Endothelial cell of umbilical vein (primary cell): ENCODE data around the gene TEK. TPM values are rescaled to one million over a fixed set of nuclear protein-coding genes. Genes with fewer than 3 reads are reported as not detected.

Source experiments
- BruUV-seq: library from RNA; stranded (reverse); fragments of 400-500 nt; replicated peaks from 2 replicates; lab custom pipeline; 2021; lab: Mats Ljungman, UMichigan
- CTCF ChIA-PET: fragments of 300-600, 350-600 bp; sonication (Branson Sonifier 250); formaldehyde crosslinking; loops from one replicate; lab custom pipeline; 2021; ENCODE audit warnings: antibody characterized with exemption, inconsistent platforms; lab: Charles Lee
- POLR2A ChIA-PET: fragments of 300-600, 350-600 bp; sonication (Branson Sonifier 250); formaldehyde crosslinking; loops from one replicate; lab custom pipeline; 2021; ENCODE audit warnings: antibody characterized with exemption, inconsistent platforms; lab: Charles Lee
- DNase-seq: peaks from one replicate; pipeline ENCODE4 v3.0.0-alpha.2; 2011; ENCODE audit warnings: low read depth, low spot score
- FAIRE-seq: peaks from 2 replicates; lab custom pipeline; 2011; peaks lifted over from hg19 to GRCh38; lab: Jason Lieb, UNC
- H2AFZ ChIP-seq: 2 replicates; pipeline ENCODE4 v1.6.0; 2012; ENCODE audit warnings: low read depth, low read length, control low read depth, inconsistent platforms
- H3K27ac ChIP-seq: 2 replicates; pipeline ENCODE4 v1.5.1; 2011; ENCODE audit warnings: low read depth, mild to moderate bottlenecking, control low read depth, low read length, moderate library complexity; ENCODE audit not compliant: insufficient read depth
- H3K27me3 ChIP-seq, 2 experiments: 2 replicates each; pipeline versions ENCODE4 v1.6.0 to v1.6.1; 2011; ENCODE audit warnings: low read length in 2 of 2, mixed read lengths in 1 of 2; ENCODE audit not compliant: control insufficient read depth in 2 of 2, insufficient read depth in 2 of 2
- H3K36me3 ChIP-seq, 2 experiments: 2 replicates in 1 of 2; 3 replicates in 1 of 2; pipeline ENCODE4 v1.5.1; 2011; ENCODE audit warnings: low read length in 2 of 2, mild to moderate bottlenecking in 1 of 2, moderate library complexity in 1 of 2; ENCODE audit not compliant: control insufficient read depth in 2 of 2, insufficient read depth in 2 of 2; ENCODE audit errors: extremely low read depth in 1 of 2
- H3K4me1 ChIP-seq: 3 replicates; pipeline ENCODE4 v1.5.1; 2011; ENCODE audit warnings: mild to moderate bottlenecking, low read length; ENCODE audit not compliant: control insufficient read depth, insufficient read depth; ENCODE audit errors: extremely low read depth
- H3K4me2 ChIP-seq: 2 replicates; pipeline ENCODE4 v1.6.1; 2011; ENCODE audit warnings: low read length, control low read depth, mixed read lengths; ENCODE audit not compliant: insufficient read depth
- H3K4me3 ChIP-seq, 3 experiments: fragments of 200-600 bp in 1 of 3; sonication (generic), shearing (Covaris generic) in 1 of 3; replicated peaks in 1 of 3; 2 replicates each; pipeline ENCODE4 v1.5.1; 2011 to 2016; ENCODE audit warnings: control low read depth in 3 of 3, low read length in 3 of 3, mild to moderate bottlenecking in 2 of 3, inconsistent platforms in 1 of 3, low read depth in 1 of 3, moderate library complexity in 1 of 3; ENCODE audit not compliant: insufficient read depth in 1 of 3
- H3K79me2 ChIP-seq: 2 replicates; pipeline ENCODE4 v1.6.0; 2012; ENCODE audit warnings: low read length, inconsistent platforms; ENCODE audit not compliant: control insufficient read depth, insufficient read depth
- H3K9ac ChIP-seq: replicated peaks from 2 replicates; pipeline ENCODE3; 2011; ENCODE audit warnings: low read length, control low read depth; ENCODE audit not compliant: insufficient read depth; ENCODE audit errors: extremely low read depth
- H3K9me1 ChIP-seq: replicated peaks from 3 replicates; pipeline ENCODE4 v1.6.0; 2011; ENCODE audit warnings: mild to moderate bottlenecking, low read length; ENCODE audit not compliant: control insufficient read depth, insufficient read depth; ENCODE audit errors: extremely low read depth
- H3K9me3 ChIP-seq: replicated peaks from 2 replicates; pipeline ENCODE4 v1.5.1; 2012; ENCODE audit warnings: low read length, inconsistent platforms; ENCODE audit not compliant: control insufficient read depth, insufficient read depth
- H4K20me1 ChIP-seq: replicated peaks from 2 replicates; pipeline ENCODE3; 2011; ENCODE audit warnings: mild to moderate bottlenecking, low read length; ENCODE audit not compliant: control insufficient read depth, insufficient read depth; ENCODE audit errors: extremely low read depth
- EZH2 ChIP-seq: IDR thresholded peaks from 2 replicates; pipeline ENCODE4 v1.6.1; 2012; ENCODE audit warnings: borderline replicate concordance, low read depth, mild to moderate bottlenecking, moderate library complexity, low read length, inconsistent platforms; ENCODE audit not compliant: severe bottlenecking
- FOS ChIP-seq: IDR thresholded peaks from 2 replicates; pipeline ENCODE4 v1.6.1; 2011; ENCODE audit warnings: mild to moderate bottlenecking, low read length, moderate library complexity, borderline replicate concordance; ENCODE audit not compliant: insufficient read depth
- GATA2 ChIP-seq: IDR thresholded peaks from 2 replicates; pipeline ENCODE4 v1.7.0; 2011; ENCODE audit warnings: low read depth, mild to moderate bottlenecking, moderate library complexity, mixed read lengths, low read length; ENCODE audit not compliant: insufficient read length, insufficient read depth
- JUN ChIP-seq: IDR thresholded peaks from 2 replicates; pipeline ENCODE4 v1.6.1; 2011; ENCODE audit warnings: borderline replicate concordance, low read depth; ENCODE audit not compliant: insufficient read length, insufficient read depth
- MYC ChIP-seq: IDR thresholded peaks from one replicate; pipeline ENCODE4 v1.6.1; 2011; ENCODE audit warnings: mild to moderate bottlenecking, low read depth, low read length
- POLR2A ChIP-seq: IDR thresholded peaks from 2 replicates; pipeline ENCODE4 v1.6.1; 2012; ENCODE audit warnings: low read depth, mild to moderate bottlenecking, control low read depth, low read length
- POLR2AphosphoS5 ChIP-seq: IDR thresholded peaks from 2 replicates; pipeline ENCODE4 v1.6.1; 2012; ENCODE audit warnings: low read depth, mild to moderate bottlenecking, control low read depth, low read length, moderate library complexity; ENCODE audit not compliant: insufficient read depth
- dilution Hi-C: fragments of 300-500 bp; cut with MboI; formaldehyde crosslinking; loops from one replicate; pipeline ENCODE4 v1.15.0; 2019; ENCODE audit warnings: low sequenced_read_pairs; ENCODE audit not compliant: extremely low pct_ligation_motif_present
- intact Hi-C: fragments of 100-400 bp; cut with micrococcal nuclease; formaldehyde crosslinking; loops from one replicate; pipeline ENCODE4 v1.10.0; 2022
- polyA plus RNA-seq, 4 experiments: library from polyadenylated mRNA; depleted of rRNA in 3 of 4; stranded (reverse) in 3 of 4; unstranded in 1 of 4; fragments of >200 nt; gene quantifications; 2 replicates each; pipeline versions ENCODE4 v1.2.1 to v1.2.3, GENCODE V29; 2011 to 2012; ENCODE audit warnings: missing spikeins in 1 of 4
- total RNA-seq: library from RNA; stranded (reverse); gene quantifications from 2 replicates; pipeline ENCODE4 v1.2.3, GENCODE V29; 2021
- TF ChIP-seq, protein P1 (sequence below): IDR thresholded peaks from 2 replicates; pipeline ENCODE4 v1.6.1; 2011; ENCODE audit not compliant: insufficient read depth, insufficient read length
- TF ChIP-seq, protein P2 (sequence below), 2 donors: IDR thresholded peaks; 1 replicate in 1 of 2; 2 replicates in 1 of 2; pipeline ENCODE4 v1.5.1; 2011; ENCODE audit warnings: low read length in 2 of 2, mild to moderate bottlenecking in 2 of 2, moderate library complexity in 2 of 2, control low read depth in 1 of 2, inconsistent platforms in 1 of 2, low read depth in 1 of 2; ENCODE audit not compliant: insufficient read depth in 1 of 2; ENCODE audit errors: extremely low read depth in 1 of 2

Gene TEK
- total and polyA plus RNA-seq, 2 donors (not counting 3 experiments of a cell fraction or from before 2014, with no cell fraction given) = 26.9 to 44.1 TPM

DNA sequence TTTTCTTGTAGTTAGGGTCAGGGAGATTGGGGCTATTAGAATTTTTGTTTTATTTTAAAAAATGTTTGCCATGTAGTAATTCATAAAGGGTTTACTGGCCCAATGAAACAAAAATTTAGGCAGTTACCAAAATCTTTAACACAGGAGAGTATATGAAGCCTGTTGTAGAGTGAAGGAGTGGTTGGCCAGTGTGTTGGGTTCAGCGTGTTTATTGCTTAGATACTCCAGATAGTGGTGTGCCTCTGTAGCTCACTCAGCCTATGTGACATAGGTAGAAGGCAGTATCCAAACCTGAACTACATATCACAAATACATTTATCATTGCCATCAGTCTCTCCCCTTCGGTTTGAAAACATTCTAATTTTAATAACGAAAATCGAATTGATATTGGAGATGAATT is 1.2 kb downstream of the TEK start:
- dilution Hi-C loops = no loop called here
- H2AFZ ChIP-seq = no peak overlapping the region
- intact Hi-C loops = loop anchor here (2.0 kb wide), 2 partner anchors 75 to 167 kb away; no protein-coding TSS in a partner anchor
- peaks cover 41% of the 10 kb centered on the region for H3K79me2 ChIP-seq
- peak overlapping the region; percentile 44 to 99 (median 96) for H3K4me3 ChIP-seq
- DNase-seq (peak; percentile 65), FAIRE-seq (peak; percentile 60)
- H3K4me2 ChIP-seq = peak overlapping the region; percentile 99
- no TSS peak for BruUV-seq
- no peaks in the 10 kb centered on the region for H3K27me3 ChIP-seq
- H4K20me1 ChIP-seq = no peaks in the 10 kb centered on the region
- peaks cover 17% of the 10 kb centered on the region for H3K4me1 ChIP-seq
- H3K9me3 ChIP-seq = no peaks in the 10 kb centered on the region
- ChIA-PET POLR2A (interaction anchor here (0.8 kb wide), 1 partner anchor 45 kb away, joined by 3 read pairs; no protein-coding TSS in a partner anchor), CTCF (interaction anchor here (1.8 to 2.5 kb wide), 4 partner anchors 15 to 138 kb away, joined by 4 to 8 read pairs (median 6); no protein-coding TSS in a partner anchor)
- TF ChIP-seq, protein P1, sequence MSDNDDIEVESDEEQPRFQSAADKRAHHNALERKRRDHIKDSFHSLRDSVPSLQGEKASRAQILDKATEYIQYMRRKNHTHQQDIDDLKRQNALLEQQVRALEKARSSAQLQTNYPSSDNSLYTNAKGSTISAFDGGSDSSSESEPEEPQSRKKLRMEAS = no peak
- peak overlapping the region; percentile 80 for H3K27ac ChIP-seq
- H3K36me3 ChIP-seq = no peaks in the 10 kb centered on the region
- no peaks in the 10 kb centered on the region for H3K9me1 ChIP-seq
- peak overlapping the region; percentile 94 for H3K9ac ChIP-seq

DNA sequence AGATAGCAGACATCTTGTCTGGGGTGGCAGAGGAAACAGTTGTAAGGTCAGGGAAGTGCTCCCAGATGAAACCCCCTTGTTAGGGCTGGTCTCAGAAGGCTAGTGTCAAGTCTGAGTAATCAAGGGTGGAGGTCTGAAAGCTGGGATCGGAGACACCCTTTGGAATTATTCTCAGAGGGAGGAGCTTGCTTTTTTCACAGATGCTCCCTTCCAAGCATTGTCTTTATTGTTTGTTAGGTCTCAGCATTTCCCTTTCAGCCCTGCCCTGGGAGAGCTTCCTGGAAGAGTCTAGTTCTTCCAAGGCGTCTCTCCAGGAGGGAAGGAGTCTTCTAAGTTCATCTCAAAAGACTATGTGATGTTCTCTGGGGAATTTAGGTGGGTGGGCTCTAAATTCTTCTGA is 3.2 kb downstream of the TEK start:
- Histone ChIP-seq H3K27me3 (no peaks in the 10 kb centered on the region), H3K9me3 (no peaks in the 10 kb centered on the region), H3K9me1 (no peaks in the 10 kb centered on the region), H3K36me3 (no peaks in the 10 kb centered on the region), H4K20me1 (no peaks in the 10 kb centered on the region), H3K27ac (peak overlapping the region; percentile 80), H3K79me2 (peaks cover 46% of the 10 kb centered on the region), H2AFZ (no peak overlapping the region), H3K4me2 (no peak overlapping the region), H3K4me1 (peaks cover 20% of the 10 kb centered on the region), H3K4me3 (no peak overlapping the region), H3K9ac (no peak overlapping the region)
- FAIRE-seq (no peak), DNase-seq (no peak)
- POLR2A ChIA-PET = interaction anchor here (0.7 to 1.8 kb wide), 2 partner anchors 43 to 156 kb away, joined by 4 to 6 read pairs; no protein-coding TSS in a partner anchor
- BruUV-seq = no TSS peak
- TF ChIP-seq, protein P1 = no peak
- TF ChIP-seq FOS (no peak), GATA2 (no peak), JUN (no peak), POLR2A (no peak), MYC (no peak), EZH2 (no peak), POLR2AphosphoS5 (no peak)
- TF ChIP-seq, protein P2, sequence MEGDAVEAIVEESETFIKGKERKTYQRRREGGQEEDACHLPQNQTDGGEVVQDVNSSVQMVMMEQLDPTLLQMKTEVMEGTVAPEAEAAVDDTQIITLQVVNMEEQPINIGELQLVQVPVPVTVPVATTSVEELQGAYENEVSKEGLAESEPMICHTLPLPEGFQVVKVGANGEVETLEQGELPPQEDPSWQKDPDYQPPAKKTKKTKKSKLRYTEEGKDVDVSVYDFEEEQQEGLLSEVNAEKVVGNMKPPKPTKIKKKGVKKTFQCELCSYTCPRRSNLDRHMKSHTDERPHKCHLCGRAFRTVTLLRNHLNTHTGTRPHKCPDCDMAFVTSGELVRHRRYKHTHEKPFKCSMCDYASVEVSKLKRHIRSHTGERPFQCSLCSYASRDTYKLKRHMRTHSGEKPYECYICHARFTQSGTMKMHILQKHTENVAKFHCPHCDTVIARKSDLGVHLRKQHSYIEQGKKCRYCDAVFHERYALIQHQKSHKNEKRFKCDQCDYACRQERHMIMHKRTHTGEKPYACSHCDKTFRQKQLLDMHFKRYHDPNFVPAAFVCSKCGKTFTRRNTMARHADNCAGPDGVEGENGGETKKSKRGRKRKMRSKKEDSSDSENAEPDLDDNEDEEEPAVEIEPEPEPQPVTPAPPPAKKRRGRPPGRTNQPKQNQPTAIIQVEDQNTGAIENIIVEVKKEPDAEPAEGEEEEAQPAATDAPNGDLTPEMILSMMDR (IDR thresholded peaks at IDR 0.05; ENCODE audit: extremely low read depth in 1 of 2, insufficient read depth in 1 of 2, low read depth in 1 of 2, low read length in 2 of 2) = no peak
- dilution Hi-C loops (no loop called here), intact Hi-C loops (no loop called here)
- CTCF ChIA-PET = interaction anchor here (1.1 to 2.5 kb wide), 6 partner anchors 13 to 164 kb away, joined by 3 to 6 read pairs (median 4); no protein-coding TSS in a partner anchor
